SK-N-SH (cell line): ENCODE data around the gene RHOBTB1. TPM values are rescaled to one million over a fixed set of nuclear protein-coding genes. Genes with fewer than 3 reads are reported as not detected.
A peak's percentile ranks its signal among the peaks of the same experiment; 100 is the strongest.

Source experiments
- CTCF ChIA-PET: fragments of 300-600, 350-600 bp; formaldehyde crosslinking; extraction: SDS; loops from one replicate; lab custom pipeline; 2021; lab: Yijun Ruan, JAX
- POLR2A ChIA-PET: fragments of 350-600 bp; sonication (Branson Sonifier 250); formaldehyde crosslinking; extraction: SDS; loops from one replicate; lab custom pipeline; 2020; ENCODE audit warnings: antibody characterized with exemption, inconsistent platforms; lab: Yijun Ruan, JAX
- DNase-seq: peaks from one replicate; pipeline ENCODE4 v3.0.0; 2012
- H2AFZ ChIP-seq: fragments of 200-600 bp; sonication (generic); 2 replicates; pipeline ENCODE4 v1.8.1; 2016; ENCODE audit warnings: antibody characterized with exemption, mild to moderate bottlenecking, low read depth
- H3F3A ChIP-seq: fragments of 200-600 bp; sonication (generic); replicated peaks from 2 replicates; pipeline ENCODE3; 2016; ENCODE audit warnings: antibody characterized with exemption, mild to moderate bottlenecking; ENCODE audit not compliant: insufficient read depth
- H3K27ac ChIP-seq, 2 experiments: fragments of 200-500 bp in 1 of 2; fragments of 200-600 bp in 1 of 2; sonication (Bioruptor generic) in 1 of 2; sonication (generic), shearing (Covaris generic) in 1 of 2; 2 replicates each; pipeline versions ENCODE4 v1.5.1 to v1.6.1; 2014 to 2016; ENCODE audit warnings: low read depth in 2 of 2, inconsistent platforms in 1 of 2, low read length in 1 of 2, mild to moderate bottlenecking in 1 of 2, mixed read lengths in 1 of 2
- H3K27me3 ChIP-seq: fragments of 200-600 bp; sonication (generic), shearing (Covaris generic); 2 replicates; pipeline ENCODE4 v1.6.1; 2016; ENCODE audit warnings: mixed run types; ENCODE audit not compliant: insufficient read depth
- H3K36me3 ChIP-seq, 2 experiments: fragments of 200-500 bp in 1 of 2; fragments of 200-600 bp in 1 of 2; sonication (Bioruptor generic) in 1 of 2; sonication (generic) in 1 of 2; replicated peaks in 1 of 2; 2 replicates each; pipeline versions ENCODE3 to v1.5.1; 2014 to 2016; ENCODE audit warnings: low read length in 1 of 2, mild to moderate bottlenecking in 1 of 2; ENCODE audit not compliant: insufficient read depth in 2 of 2, control insufficient read depth in 1 of 2
- H3K4me1 ChIP-seq, 2 experiments: fragments of 200-500 bp in 1 of 2; fragments of 200-600 bp in 1 of 2; sonication (Bioruptor generic) in 1 of 2; sonication (generic), shearing (Covaris generic) in 1 of 2; 2 replicates each; pipeline versions ENCODE4 v1.5.1 to v1.6.1; 2014 to 2016; ENCODE audit warnings: low read depth in 1 of 2, low read length in 1 of 2, mixed run types in 1 of 2; ENCODE audit not compliant: insufficient read depth in 2 of 2, control insufficient read depth in 1 of 2
- H3K4me2 ChIP-seq: fragments of 200-600 bp; sonication (generic), shearing (Covaris generic); 2 replicates; pipeline ENCODE4 v1.6.1; 2017; ENCODE audit warnings: mixed run types
- H3K4me3 ChIP-seq, 2 experiments: fragments of 200-500 bp in 1 of 2; fragments of 200-600 bp in 1 of 2; sonication (Bioruptor generic) in 1 of 2; sonication (generic), shearing (Covaris generic) in 1 of 2; 2 replicates each; pipeline versions ENCODE4 v1.5.1 to v1.8.1; 2014 to 2016; ENCODE audit warnings: low read depth in 2 of 2, inconsistent platforms in 1 of 2, low read length in 1 of 2, mild to moderate bottlenecking in 1 of 2, mixed read lengths in 1 of 2, moderate library complexity in 1 of 2
- H3K79me2 ChIP-seq: fragments of 200-600 bp; sonication (generic); 2 replicates; pipeline ENCODE4 v1.8.1; 2017; ENCODE audit warnings: mild to moderate bottlenecking; ENCODE audit not compliant: insufficient read depth
- H3K9ac ChIP-seq: fragments of 200-600 bp; sonication (generic); 2 replicates; pipeline ENCODE4 v1.6.1; 2017; ENCODE audit warnings: mixed run types
- H3K9me2 ChIP-seq: fragments of 200-600 bp; sonication (generic); 2 replicates; pipeline ENCODE4 v1.6.1; 2017; ENCODE audit warnings: mixed run types
- H3K9me3 ChIP-seq: fragments of 200-600 bp; sonication (generic); 2 replicates; pipeline ENCODE4 v1.6.1; 2017; ENCODE audit warnings: mixed run types, mild to moderate bottlenecking, moderate library complexity
- H4K20me1 ChIP-seq: fragments of 200-600 bp; sonication (generic); 2 replicates; pipeline ENCODE4 v1.6.1; 2017; ENCODE audit warnings: mild to moderate bottlenecking, mixed run types; ENCODE audit not compliant: insufficient read depth
- CHD2 ChIP-seq: fragments of 150-350 bp; IDR thresholded peaks from 2 replicates; pipeline ENCODE4 v1.6.1; 2018; ENCODE audit warnings: low read length; ENCODE audit not compliant: partially characterized antibody
- MEF2A ChIP-seq: IDR thresholded peaks from 2 replicates; pipeline ENCODE4 v1.4.0; 2012; ENCODE audit warnings: low read depth, borderline replicate concordance
- NRF1 ChIP-seq: IDR thresholded peaks from 2 replicates; pipeline ENCODE4 v1.6.1; 2012; ENCODE audit warnings: low read depth, mild to moderate bottlenecking, low read length
- RAD21 ChIP-seq: IDR thresholded peaks from 2 replicates; pipeline ENCODE4 v1.6.1; 2012; ENCODE audit warnings: mild to moderate bottlenecking, low read length
- RCOR1 ChIP-seq: fragments of 150-350 bp; IDR thresholded peaks from 2 replicates; pipeline ENCODE4 v1.6.1; 2017; ENCODE audit warnings: antibody characterized with exemption, low read length
- RFX5 ChIP-seq: IDR thresholded peaks from 2 replicates; pipeline ENCODE4 v1.6.1; 2012; ENCODE audit warnings: mild to moderate bottlenecking, improper control_type of control experiment, low read length
- SIN3A ChIP-seq: IDR thresholded peaks from 2 replicates; pipeline ENCODE4 v1.6.1; 2012; ENCODE audit warnings: low read depth, mild to moderate bottlenecking, low read length, moderate library complexity, borderline replicate concordance
- TCF12 ChIP-seq: IDR thresholded peaks from 2 replicates; pipeline ENCODE4 v1.4.0; 2012
- WGBS: methylation state at CpG from one replicate; pipeline ENCODE4 v1.1.6; 2017; ENCODE audit warnings: low lambda C conversion rate; 5-methylcytosine and 5-hydroxymethylcytosine counted together
- polyA plus RNA-seq, 3 experiments: library from polyadenylated mRNA; depleted of rRNA; stranded (reverse); fragments of >200 nt; gene quantifications; 2 replicates each; pipeline ENCODE4 v1.2.3, GENCODE V29; 2012
- TF ChIP-seq, protein P1 (sequence below): IDR thresholded peaks from 2 replicates; pipeline ENCODE4 v1.4.0; 2012; ENCODE audit warnings: low read depth
- TF ChIP-seq, protein P2 (sequence below): fragments of 150-350 bp; IDR thresholded peaks from 2 replicates; pipeline ENCODE4 v1.6.1; 2016; ENCODE audit warnings: mild to moderate bottlenecking, low read depth, low read length
- TF ChIP-seq, protein P3 (sequence below): IDR thresholded peaks from 2 replicates; pipeline ENCODE4 v1.4.0; 2012; ENCODE audit warnings: low read depth, borderline replicate concordance

The RHOBTB1 gene
- polyA plus RNA-seq, 1 of the 3 experiments (the other 2 are of a cell fraction) = 10.5 TPM

DNA sequence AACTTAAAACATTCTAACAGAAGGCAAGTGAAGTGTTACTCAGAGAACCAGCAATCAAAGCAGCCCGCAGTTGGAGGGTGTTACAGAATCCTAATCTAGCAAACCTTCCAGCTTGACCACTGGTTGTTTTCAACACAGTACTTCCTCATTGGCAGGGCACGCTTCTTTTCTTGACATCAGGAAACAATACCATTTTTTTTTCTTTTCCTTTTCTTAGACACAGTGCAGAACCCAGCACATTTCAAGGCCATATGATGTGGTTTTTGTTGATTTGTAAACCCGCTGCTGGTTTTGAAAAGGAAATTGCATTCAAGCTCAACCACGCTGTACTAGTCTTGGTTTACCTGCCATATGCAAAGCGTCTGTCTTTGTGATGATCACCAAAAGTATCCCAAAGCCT lies 33.4 kb downstream of the RHOBTB1 start:
- H3K4me3 ChIP-seq = no peak overlapping the region
- CTCF ChIA-PET = interaction anchor here (1.0 kb wide), 1 partner anchor 71 kb away, joined by 3 read pairs; no protein-coding TSS in a partner anchor
- no peaks in the 10 kb centered on the region for H4K20me1 ChIP-seq
- H3K4me2 ChIP-seq = no peak overlapping the region
- WGBS = 94% methylated on average over 5 of the region's 5 CpGs
- H3F3A ChIP-seq = peaks cover 12% of the 10 kb centered on the region
- no peaks in the 10 kb centered on the region for H3K27me3 ChIP-seq
- peaks cover 8 to 11% of the 10 kb centered on the region in 2 experiments; a peak in 3 of 4 replicates for H3K4me1 ChIP-seq
- DNase-seq = no peak
- no peaks in the 10 kb centered on the region for H3K9me2 ChIP-seq
- H3K36me3 ChIP-seq = peaks cover 18 to 33% of the 10 kb centered on the region in 2 experiments
- POLR2A ChIA-PET = no interaction called here
- H2AFZ ChIP-seq = no peak overlapping the region
- no peaks in the 10 kb centered on the region for H3K79me2 ChIP-seq
- no peaks in the 10 kb centered on the region for H3K9me3 ChIP-seq
- H3K9ac ChIP-seq = no peak overlapping the region
- no peak for TF ChIP-seq CHD2
- no peak overlapping the region for H3K27ac ChIP-seq

DNA sequence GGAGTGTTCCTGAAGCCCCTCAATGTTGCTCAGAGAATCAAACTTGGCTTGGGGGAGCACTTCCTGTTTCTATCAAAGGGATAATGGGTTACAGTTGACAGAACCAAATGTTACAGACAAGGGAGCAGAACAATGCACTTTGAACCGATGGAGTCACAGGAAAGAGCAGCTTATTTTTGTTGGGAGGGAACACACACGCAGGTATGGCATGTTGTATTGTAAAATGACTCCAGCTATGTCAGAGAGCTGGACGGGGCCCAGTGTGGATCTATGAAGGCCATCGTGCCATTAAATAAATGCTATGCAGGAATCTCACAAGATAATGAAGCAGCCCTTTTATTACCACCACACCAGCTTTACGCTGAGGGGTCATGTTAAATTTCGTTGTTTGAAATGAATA lies 35.1 kb downstream of the RHOBTB1 start:
- TF ChIP-seq, protein P1, sequence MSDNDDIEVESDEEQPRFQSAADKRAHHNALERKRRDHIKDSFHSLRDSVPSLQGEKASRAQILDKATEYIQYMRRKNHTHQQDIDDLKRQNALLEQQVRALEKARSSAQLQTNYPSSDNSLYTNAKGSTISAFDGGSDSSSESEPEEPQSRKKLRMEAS = no peak
- no peak for TF ChIP-seq NRF1
- TF ChIP-seq, protein P2, sequence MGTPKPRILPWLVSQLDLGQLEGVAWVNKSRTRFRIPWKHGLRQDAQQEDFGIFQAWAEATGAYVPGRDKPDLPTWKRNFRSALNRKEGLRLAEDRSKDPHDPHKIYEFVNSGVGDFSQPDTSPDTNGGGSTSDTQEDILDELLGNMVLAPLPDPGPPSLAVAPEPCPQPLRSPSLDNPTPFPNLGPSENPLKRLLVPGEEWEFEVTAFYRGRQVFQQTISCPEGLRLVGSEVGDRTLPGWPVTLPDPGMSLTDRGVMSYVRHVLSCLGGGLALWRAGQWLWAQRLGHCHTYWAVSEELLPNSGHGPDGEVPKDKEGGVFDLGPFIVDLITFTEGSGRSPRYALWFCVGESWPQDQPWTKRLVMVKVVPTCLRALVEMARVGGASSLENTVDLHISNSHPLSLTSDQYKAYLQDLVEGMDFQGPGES = no peak
- no peak for TF ChIP-seq RFX5
- TF ChIP-seq, protein P3, sequence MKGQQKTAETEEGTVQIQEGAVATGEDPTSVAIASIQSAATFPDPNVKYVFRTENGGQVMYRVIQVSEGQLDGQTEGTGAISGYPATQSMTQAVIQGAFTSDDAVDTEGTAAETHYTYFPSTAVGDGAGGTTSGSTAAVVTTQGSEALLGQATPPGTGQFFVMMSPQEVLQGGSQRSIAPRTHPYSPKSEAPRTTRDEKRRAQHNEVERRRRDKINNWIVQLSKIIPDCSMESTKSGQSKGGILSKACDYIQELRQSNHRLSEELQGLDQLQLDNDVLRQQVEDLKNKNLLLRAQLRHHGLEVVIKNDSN = no peak
- TF ChIP-seq TCF12 = no peak
- no peak for TF ChIP-seq RCOR1
- TF ChIP-seq RAD21 = no peak
- no peak for TF ChIP-seq MEF2A
- no peak for TF ChIP-seq SIN3A
- H3K4me3 ChIP-seq = no peak overlapping the region
- peak overlapping the region in 1 of 2 experiments; percentile 62; a peak in 2 of 4 replicates for H3K27ac ChIP-seq
- CTCF ChIA-PET = interaction anchor here (1.5 kb wide), 1 partner anchor 18 kb away, joined by 4 read pairs; no protein-coding TSS in a partner anchor
- peaks cover 0 to 8% of the 10 kb centered on the region in 2 experiments; a peak in 2 of 4 replicates for H3K4me1 ChIP-seq
- POLR2A ChIA-PET = no interaction called here
- 87% methylated on average over 6 of the region's 6 CpGs for WGBS
- no peak overlapping the region for H3K9ac ChIP-seq
- no peak overlapping the region for H2AFZ ChIP-seq
- H3F3A ChIP-seq = no peaks in the 10 kb centered on the region
- H3K27me3 ChIP-seq = no peaks in the 10 kb centered on the region
- no peaks in the 10 kb centered on the region for H4K20me1 ChIP-seq
- H3K9me3 ChIP-seq = no peaks in the 10 kb centered on the region
- H3K9me2 ChIP-seq = no peaks in the 10 kb centered on the region
- H3K36me3 ChIP-seq = peaks cover 18 to 33% of the 10 kb centered on the region in 2 experiments
- no peak for DNase-seq
- H3K4me2 ChIP-seq = no peak overlapping the region
- no peaks in the 10 kb centered on the region for H3K79me2 ChIP-seq
